RPMI7951 (cell line): ENCODE measurements around the gene FGF9. TPM values are rescaled to one million over a fixed set of nuclear protein-coding genes. Genes with fewer than 3 reads are reported as not detected.

Experiments
- DNase-seq: peaks from one replicate; pipeline ENCODE4 v3.0.0-alpha.2; 2012; ENCODE audit warnings: low read depth
- total RNA-seq: library from RNA; depleted of rRNA; stranded (reverse); fragments of >200 nt; shearing (Covaris generic); gene quantifications from 2 replicates; pipeline ENCODE4 v1.2.3, GENCODE V29; 2014

Gene FGF9
- total RNA-seq, 1 experiment from 2014 or later: not detected

- DNase-seq: no peak
Measured at GRCh38 chr13:21710163-21710562, 39.3 kb downstream of the FGF9 start.

DNA sequence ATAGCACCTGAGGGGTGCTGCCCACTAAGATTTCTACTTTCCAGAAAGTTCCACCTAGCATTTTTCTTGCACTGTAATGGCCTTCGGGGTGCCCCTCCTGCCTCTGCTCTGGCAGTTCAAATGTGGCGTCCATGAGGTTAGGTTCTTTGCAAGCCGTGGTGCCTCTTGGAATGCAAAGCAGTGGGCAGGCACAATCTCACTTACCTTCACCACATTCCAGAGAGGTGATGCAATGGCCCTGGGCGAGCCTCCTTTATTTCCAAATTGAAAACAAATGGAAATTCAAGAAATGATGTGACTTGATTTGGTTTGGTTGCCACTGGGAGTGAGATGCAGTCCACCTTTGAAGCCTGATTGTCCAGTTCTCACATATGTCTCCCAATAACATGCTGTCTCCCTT, 46.9 kb downstream of the FGF9 start:
- DNase-seq: no peak

DNA sequence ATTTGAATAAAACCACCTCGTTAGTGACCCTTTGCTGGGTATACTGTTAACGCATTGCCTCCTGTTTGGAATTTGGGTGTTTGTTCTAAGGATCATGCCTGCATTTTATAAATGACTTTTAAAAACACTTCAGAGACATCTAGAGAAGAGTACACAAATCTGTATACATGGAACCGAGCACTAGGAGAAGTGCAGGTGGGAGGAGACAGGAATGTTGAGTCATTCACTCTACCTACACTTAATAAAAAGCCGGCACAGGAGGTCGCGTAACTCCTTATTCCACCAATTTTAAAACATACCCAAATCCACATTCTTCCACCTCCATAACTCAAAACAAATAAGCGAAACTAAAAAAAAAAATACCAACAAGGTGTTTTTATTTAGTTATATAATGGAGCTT, 48.6 kb downstream of the FGF9 start:
- DNase-seq: no peak

GRCh38 chr13:21723807-21724505, 53.1 kb downstream of the FGF9 start:
- no peak for DNase-seq

- DNase-seq: no peak
Measured at GRCh38 chr13:21730186-21730880, 59.5 kb downstream of the FGF9 start.

DNA sequence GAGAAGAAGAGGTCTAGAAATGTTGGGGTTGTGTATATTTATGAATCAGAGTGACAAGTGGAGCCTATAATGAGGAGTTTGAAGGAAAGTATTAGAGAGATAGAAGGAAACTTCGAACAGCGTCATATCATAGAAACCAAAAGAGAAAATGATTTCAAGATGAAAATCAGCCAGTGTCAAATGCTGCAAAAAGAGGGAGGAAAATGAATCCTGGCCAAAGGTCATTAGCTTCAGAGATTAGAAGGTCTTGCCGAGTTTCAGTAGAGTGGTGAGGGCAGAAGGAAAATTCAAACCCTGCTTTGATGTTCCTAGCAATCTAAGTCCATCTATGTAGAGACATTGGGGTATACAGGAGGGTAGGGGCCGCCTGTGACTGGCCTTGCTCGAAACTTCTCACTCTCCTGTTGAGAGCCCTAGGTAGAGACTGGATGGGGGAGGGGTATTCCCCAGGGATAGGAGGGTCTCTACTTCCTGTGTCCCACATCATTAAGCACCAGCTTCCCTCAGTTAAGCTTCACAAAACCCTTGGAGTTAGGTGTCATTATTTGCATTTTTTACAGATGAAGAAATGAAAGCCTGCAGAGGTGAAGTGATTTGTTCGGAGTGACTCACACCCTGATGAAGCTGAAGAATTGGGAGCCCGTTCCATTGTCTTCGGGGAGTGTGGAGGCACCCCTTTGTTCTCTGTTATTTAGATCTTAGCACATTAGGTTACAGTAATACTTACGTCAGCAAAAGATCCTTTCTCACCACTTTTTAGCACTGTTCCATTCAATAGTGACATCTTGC, 62.8 kb downstream of the FGF9 start:
- DNase-seq: no peak

DNA sequence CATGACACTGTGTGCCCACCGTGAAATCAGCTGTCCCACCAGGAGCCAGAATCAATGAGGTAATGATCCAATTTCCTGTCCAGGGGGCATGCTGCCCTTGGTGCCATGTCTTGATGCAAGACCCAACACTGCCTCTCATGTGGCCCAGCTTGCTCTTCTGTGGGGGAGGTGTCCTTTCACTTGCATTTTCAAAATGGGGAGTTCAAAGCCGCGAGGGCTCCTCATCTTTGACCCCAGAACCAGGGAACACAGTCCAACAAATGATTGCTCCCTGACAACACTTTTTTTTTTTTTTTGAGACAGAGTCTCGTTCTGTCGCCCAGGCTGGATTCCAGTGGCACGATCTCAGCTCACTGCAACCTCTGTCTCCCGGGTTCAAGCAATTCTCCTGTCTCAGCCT, 64.1 kb downstream of the FGF9 start:
- DNase-seq: no peak

GRCh38 chr13:21735701-21736401, 65.0 kb downstream of the FGF9 start:
- DNase-seq: no peak

- DNase-seq: no peak
Measured at GRCh38 chr13:21736926-21737325, 66.1 kb downstream of the FGF9 start.

DNA sequence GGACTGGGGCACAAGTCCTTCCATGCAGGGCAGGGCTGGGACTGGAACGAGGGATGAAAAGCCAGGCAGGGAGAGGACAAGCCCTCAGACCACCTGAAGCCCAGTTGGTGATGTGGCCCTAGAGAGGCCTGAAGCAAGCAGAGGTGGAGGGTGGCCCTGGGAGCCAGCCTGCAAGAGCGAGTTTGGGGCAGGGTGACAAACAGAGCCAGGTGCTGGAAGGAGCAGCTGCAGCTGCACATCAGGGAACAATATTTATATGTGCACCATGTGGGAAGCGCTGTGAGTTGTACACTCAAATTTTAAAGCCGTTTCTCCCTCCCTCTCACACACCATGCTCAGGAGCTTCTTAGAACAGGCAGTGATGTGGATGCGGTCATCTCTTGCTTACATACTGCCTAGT, 67.8 kb downstream of the FGF9 start:
- no peak for DNase-seq

DNA sequence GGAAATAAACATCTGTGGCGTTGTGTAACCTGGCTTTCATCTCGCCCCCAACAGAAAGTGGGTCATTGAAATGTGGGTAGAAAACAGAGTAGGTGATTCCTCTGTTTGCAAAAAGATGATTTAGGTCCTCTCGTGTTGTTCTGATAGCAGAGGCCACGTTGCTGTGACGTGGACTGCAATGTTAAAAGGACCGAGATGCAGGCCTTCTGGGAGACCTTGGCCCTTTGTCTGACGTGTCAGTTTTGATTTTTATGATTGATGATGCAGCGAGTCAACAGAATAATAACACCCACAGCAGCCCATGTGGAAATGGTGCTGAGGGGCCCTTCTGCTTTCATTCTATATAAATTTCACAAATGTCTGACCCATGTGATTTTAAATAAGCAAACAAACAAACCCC, 68.9 kb downstream of the FGF9 start:
- no peak for DNase-seq

GRCh38 chr13:21741396-21741979, 70.6 kb downstream of the FGF9 start:
- DNase-seq: no peak

DNA sequence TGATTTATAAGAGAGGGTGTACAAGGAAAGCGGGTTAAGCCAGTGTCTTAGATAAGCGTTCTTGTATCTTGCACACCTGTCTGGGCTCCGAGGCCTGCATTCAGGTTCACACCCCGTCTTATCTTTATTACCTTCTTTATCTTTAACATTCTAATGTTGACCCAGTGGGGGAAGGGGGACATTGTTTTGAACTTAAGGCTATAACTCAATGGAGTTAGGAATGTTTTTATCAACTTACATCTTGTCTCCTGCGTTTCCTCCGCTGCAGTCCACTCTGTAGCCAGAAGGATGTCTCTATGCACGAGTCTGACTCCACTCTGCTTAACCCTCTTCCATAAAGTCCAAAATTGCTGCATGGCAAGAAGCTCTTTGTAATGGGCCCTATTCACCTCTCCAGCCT, 71.2 kb downstream of the FGF9 start:
- no peak for DNase-seq

DNA sequence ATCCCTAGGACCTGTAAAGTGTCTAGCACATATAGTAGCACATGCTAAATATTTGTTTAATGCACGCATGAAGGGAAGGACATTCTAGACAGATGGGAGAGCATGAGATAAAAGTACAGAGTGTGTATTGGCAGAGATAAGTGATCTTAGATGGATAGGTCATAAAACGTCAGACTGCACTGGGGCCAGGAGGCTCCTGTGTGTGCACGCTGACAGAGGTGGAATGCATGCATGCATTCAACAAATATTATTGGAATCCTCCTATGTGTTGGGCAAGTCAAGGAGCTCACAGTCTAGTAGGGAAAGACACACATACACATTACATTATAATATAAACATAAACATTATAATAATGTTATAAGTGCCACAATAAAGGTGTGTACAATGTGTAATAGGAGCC, 73.3 kb downstream of the FGF9 start:
- no peak for DNase-seq

- DNase-seq: no peak
Measured at GRCh38 chr13:21745307-21745706, 74.4 kb downstream of the FGF9 start.

- no peak for DNase-seq
Measured at GRCh38 chr13:21747456-21747855, 76.6 kb downstream of the FGF9 start.

DNA sequence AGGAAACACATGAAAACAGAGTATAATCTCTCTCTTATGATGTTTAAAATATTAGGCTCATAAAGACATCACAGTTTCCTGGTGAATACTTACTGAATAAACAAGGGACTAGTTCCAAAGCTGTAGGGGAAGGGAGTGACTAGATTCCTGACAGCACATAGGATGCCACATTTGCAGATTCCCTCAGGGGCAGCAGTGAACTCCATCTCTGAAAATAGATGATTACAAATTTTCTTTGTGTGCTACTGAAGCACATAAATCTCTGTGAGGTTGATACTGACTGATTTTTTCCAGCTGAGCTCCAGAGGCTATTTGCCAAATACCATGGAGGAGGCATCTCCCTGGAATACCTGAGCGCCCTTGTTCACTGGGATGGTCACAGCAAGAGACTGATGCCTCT, 77.3 kb downstream of the FGF9 start:
- no peak for DNase-seq

DNA sequence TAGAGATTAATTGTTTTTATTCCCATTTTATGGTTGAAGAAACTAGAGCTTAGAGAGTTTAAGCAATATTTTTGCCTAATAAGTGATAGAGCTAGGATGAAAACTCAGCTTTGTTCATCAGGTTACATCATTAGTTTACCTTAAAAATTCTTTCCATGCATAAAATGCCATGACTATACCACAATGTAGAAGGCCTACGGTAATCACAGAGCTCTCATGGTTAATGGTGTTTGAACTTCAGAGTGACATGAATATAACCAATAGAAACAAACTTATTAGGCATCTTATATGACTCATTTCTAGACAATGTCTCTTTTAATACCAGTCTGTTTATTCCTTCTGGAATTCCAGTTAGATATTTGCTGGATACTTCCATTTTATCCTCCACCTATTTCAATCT, 78.5 kb downstream of the FGF9 start:
- DNase-seq: no peak

DNA sequence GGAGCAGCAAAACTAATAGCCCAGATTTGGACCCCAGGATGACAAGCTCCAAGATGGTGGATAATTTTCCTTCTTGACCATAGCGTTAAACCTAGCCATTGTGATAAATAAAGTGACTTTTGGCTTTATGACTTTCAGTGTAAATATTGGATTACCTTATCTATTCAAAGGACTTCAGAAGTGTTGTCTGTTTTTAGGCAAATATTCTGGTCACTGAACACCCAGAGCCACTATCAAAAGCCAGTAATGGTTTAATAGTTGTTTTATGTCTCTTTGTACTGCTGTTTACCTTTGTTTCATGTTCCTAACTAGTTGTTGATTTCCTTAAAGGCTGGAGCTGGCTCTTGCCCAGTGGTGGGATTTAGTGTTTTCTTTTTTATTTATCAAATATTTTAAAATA, 81.6 kb downstream of the FGF9 start:
- DNase-seq: no peak

- no peak for DNase-seq
Measured at GRCh38 chr13:21753117-21753729, 82.3 kb downstream of the FGF9 start.
